Activated CD4-positive, alpha-beta T cell treated with anti-CD3 and anti-CD28 coated beads, Interleukin-2, amount 50 U/mL, for 48 hours (primary cell): Measurements from ENCODE around the gene UGCG.
"Not testable (repeated sequence)": the region's sequence is repeated elsewhere in the genome, so short reads cannot be mapped to it uniquely, and the experiment has no call there.

Source experiments
- DNase-seq, 2 experiments: peaks; one replicate each; pipeline ENCODE4 v3.0.0-alpha.2; 2020

Gene UGCG

GRCh38 chr9:111922324-111923013, 25.9 kb downstream of the UGCG start:
- DNase-seq, result no peak

DNA sequence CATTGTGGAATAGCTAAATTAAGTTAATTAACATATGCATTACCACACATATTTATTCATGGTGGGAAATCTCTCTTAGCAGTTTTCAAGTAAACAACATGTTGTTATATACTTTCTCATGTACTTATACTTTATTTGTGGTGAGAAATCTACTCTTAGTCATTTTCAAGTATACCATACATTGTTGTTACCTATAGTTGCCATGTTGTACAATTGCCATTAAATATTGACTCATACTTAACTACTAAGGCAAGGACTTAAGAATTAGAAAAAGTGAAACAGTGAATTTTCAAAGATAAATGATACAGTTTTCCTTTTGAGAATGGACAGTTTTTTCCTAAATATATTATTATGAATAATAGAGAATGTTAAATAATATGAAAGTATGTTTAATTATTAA, 27.7 kb downstream of the UGCG start:
- no peak for DNase-seq

DNA sequence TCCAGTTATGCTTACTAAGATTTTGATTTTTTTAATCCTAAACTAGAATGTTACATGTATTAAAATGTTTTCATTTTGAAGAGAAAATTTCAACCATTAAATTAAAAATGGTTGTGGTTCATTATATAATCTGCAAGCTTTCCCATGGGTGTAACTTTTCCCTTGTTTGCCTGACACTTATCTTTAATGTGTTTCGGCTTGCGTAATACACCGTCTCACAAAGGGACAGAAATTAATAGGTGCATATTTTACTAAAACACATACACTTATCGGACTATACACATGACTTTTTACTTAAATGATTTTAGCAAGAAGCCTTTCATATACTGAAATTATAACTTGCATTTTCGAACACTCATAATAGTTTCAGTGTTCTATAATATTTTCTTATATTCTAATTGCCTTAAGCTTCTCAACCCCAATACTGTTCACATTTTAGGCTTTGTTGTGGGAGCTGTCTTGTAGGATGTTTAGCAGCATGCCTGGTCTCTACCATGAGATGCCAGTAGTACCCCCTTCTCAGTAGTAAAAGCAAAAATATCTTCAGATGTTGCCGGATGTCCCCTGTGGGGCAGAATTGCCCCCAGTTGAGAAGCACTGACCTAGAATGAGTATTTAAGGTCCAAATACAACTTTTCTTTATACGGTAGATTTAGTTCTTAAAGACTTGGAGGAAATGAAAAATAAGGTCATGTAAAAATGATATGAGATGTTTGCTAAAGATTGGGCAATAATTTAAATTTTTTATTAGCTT, 28.6 kb downstream of the UGCG start:
- no peak for DNase-seq

- DNase-seq, result no peak
Measured at GRCh38 chr9:111925784-111926183, 29.2 kb downstream of the UGCG start.

- peak; percentile 29 to 47 for DNase-seq
Measured at GRCh38 chr9:111926421-111926875, 29.8 kb downstream of the UGCG start.

- no peak for DNase-seq
Measured at GRCh38 chr9:111928359-111928720, 31.7 kb downstream of the UGCG start.

DNA sequence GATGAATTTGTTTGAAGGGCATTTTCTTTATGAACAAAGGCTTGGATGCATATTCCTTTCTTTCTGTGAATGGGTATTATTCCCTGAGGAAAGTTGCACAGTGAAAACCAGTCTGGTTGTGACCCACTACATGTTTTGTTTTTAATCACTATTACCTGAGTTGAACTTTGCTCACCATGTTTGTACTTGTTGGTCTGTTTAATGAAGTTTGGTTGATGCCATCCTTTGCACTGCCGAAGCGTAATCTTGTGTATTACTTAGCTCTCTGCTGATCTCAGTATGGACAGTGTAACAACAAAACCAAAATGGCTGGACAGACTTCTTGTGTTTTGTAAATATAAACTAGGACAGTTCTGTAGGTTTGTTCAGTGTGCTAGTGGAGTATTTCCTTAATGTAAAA, 38.1 kb downstream of the UGCG start:
- no peak for DNase-seq

GRCh38 chr9:111936391-111936790, 39.8 kb downstream of the UGCG start:
- no peak for DNase-seq

DNA sequence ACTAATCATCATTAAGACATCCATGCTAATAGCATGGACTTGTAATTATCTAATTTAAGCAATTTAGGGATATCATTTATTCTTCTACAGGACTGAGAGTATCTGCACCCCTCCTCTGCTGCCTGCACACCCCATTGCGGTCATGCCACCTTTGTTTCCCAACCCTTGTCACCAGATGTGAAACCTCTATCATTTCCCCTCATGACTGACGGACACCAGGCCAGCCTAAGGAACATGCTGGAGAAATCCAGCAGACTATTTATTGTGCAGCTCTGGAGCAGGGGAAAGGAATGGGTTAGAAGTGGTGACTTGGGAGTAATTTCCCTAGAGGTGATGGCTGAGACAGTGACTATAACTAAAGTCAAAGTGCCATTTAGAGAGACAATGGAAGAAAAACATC, 40.7 kb downstream of the UGCG start:
- no peak for DNase-seq

GRCh38 chr9:111937781-111938426, 41.3 kb downstream of the UGCG start:
- peak; percentile 67 to 75 for DNase-seq

- DNase-seq, result no peak
Measured at GRCh38 chr9:111938427-111938800, 41.8 kb downstream of the UGCG start.

- no peak for DNase-seq
Measured at GRCh38 chr9:111939322-111939721, 42.7 kb downstream of the UGCG start.

GRCh38 chr9:111940697-111941096, 44.1 kb downstream of the UGCG start:
- DNase-seq, result no peak

DNA sequence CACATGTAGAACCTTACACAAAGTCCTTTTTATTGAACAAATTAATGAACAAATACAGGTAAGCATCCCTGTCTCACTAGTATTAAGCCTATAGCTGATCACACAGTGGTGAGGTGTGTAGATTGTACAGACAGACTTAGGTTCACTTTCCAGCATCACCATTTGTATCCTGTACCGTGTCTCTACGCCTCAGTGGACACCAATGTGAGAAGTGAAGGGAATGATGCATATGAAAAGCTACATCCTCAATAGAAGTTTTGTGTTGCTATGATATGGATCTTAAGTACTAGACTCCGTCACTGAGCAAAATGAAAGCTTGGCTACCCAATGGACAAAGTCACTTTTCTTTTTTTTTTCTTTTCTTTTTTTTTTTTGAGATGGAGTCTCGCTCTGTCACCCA, 46.6 kb downstream of the UGCG start:
- DNase-seq, result no peak

DNA sequence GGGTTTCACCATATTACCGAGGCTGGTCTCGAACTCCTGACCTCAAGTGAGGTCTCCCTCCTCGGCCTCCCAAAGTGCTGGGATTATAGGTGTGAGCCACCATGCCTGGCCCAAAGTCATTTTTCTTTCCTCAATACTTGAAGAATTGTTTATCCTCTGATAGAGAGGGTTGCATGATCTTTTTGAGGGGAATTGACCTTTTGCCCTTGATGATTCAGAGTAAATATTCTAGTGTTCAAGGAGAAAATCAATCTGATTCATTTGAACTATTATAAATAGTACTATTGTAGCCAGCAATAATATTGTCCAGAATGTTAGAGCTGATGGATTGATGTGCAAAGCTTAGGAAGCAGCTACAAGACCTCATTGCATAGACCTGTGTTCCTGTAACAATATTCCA, 47.1 kb downstream of the UGCG start:
- no peak for DNase-seq

- no peak for DNase-seq
Measured at GRCh38 chr9:111944241-111944866, 47.7 kb downstream of the UGCG start.

GRCh38 chr9:111945216-111945615, 48.6 kb downstream of the UGCG start:
- DNase-seq, result peak; percentile 29 to 42

DNA sequence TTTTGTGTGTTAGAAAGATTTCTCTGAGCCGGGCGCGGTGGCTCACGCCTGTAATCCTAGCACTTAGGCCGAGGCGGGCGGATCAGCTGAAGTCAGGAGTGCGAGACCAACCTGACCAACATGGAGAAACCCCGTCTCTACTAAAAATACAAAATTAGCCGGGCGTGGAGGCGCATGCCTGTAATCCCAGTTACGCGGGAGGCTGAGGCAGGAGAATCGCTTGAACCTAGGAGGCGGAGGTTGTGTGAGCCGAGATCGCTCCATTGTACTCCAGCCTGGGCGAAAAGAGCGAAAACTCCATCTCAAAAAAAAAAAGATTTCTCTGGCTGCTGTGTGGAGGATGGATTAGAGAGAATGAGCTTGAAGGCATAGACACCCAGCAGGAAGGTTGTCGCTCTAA, 51.5 kb downstream of the UGCG start:
- not testable (repeated sequence) for DNase-seq

DNA sequence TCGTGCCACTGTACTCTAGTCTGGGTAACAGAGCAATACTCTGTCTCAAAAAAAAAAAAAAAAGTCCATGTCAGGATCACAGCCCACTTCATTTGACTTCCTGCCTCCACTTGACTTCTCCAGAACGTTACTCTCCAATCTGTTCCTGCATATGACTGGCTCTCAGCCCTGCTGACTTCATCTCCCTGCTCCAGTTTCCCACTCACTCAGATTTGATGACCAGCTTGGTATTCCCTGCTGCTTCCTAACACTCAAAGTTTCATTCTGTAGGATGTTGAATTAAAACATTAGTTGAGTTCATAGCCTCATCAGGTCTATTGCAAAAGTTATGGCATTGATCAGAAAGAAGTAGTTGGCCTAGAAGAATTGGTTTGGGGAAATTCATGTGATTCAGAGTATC, 52.3 kb downstream of the UGCG start:
- no peak for DNase-seq

DNA sequence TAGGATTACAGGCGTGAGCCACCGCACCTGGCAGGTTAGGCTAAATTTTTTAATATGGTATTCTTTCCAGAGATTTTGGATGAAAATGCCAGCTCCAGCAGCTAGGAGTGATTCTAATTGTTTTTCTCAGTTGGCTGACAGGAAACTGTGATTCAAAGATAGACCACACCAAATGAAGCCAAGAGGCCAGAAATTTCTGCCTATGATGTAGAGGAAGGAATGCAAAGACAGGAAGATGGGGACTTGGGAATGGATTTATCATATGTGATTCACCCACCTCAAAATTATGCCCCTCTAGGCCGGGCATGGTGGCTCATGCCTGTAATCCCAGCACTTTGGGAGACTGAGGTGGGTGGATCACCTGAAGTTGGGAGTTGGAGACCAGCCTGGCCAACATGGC, 53.3 kb downstream of the UGCG start:
- no peak for DNase-seq

GRCh38 chr9:111952559-111952958, 55.9 kb downstream of the UGCG start:
- no peak for DNase-seq

- no peak for DNase-seq
Measured at GRCh38 chr9:111953444-111953843, 56.8 kb downstream of the UGCG start.

DNA sequence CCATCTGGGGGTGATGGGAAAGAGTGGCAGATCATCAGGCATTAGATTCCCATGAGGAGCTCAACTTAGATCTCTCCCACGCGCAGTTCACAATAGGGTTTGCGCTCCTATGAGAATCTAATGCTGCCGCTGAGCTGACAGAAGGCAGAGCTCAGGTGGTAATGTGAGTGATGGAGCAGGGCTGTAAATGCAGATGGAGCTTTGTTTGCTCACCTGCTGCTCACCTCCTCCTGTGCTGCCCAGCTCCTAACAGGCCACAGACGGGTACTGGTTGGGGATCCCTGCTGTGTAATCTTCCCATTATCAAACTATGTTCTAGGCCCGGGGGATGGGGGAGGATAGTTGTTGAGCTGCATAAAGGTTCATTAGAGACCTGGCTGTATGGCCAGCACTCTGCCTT, 58.4 kb downstream of the UGCG start:
- no peak for DNase-seq
